NCI-H1694 (cell line): ENCODE data around the gene ABCD3.

Experiments used
- DNase-seq: peaks from one replicate; lab custom pipeline; 2025; lab: John Stamatoyannopoulos, UW

The ABCD3 gene

DNA sequence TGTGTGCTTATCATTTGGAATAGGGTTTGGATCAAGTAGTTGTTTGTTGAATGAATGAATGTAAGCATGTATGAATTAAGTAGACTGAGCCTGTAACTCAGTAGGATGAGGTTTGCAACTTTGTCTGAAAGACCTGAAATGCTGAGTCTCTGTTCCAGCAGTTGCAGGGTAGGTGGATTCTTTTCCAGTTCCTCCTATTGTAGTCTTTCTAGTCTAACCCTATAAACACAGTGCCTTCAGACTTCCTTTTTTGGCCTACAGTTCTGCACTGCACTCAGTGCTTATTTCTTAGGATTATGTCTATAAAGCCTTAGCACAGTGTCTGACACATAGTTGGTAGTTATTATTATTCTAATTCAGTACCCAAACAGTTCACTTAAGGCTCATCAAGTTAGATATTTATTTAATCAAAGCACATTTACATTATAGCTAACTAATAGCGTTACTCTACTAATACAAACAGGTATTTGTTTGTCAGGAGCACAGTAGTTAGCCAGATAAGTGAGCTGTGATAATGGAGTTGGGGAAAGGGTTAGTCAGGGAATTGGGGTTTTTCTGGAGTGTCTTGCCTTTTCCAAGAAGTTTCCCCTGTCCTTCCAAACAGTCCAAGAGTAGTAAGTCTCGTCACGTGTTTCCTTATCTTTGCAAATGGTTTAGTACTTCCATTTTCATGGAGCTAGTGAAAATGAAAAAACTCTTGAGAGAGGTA is 45.0 kb downstream of the ABCD3 start:
- no peak for DNase-seq

DNA sequence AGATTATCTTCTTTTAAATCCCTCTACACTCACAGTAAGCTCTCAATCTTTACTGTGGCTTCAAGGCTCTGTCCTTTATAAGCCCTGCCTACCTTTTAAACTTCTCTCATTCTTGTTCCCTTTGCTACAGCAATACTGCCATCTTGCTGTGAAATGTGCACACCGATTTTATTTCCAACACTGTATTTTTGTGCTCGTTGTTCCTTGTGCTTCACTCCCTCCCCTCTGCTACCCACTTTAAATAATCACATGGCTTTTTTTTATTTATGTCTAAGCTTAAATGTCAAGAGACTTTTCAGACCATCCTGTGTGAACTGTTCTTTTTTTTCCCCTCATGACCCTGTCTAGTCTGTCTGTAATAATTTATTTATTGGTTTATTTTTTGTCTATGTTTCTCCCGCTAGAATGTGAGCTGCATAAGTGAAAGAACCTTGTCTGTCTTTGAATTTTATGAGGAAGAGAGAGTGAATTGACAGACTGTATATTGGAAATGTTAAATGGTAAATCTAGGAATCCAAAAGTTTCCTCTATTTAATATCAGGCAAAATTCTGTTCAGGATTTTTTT is 45.7 kb downstream of the ABCD3 start:
- DNase-seq, result peak; percentile 61

DNA sequence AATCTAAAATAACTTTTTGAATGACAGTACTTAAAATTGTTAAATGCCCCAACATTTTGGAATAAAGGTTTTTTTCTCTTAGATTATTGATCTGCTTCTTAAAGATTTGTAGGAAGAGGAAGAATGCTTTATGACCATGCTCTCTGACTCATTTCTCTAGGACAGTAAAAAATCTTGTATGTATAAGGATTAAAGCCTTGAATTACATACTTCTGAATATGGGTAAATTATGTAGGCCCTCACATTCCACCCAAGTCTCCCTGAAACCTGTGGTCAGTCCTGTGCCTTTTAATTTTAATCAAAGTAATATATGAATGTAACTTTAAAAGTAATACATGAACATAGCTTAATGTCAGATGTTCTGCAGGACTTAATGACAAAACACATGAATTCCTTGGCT is 50.5 kb downstream of the ABCD3 start:
- DNase-seq, result no peak

DNA sequence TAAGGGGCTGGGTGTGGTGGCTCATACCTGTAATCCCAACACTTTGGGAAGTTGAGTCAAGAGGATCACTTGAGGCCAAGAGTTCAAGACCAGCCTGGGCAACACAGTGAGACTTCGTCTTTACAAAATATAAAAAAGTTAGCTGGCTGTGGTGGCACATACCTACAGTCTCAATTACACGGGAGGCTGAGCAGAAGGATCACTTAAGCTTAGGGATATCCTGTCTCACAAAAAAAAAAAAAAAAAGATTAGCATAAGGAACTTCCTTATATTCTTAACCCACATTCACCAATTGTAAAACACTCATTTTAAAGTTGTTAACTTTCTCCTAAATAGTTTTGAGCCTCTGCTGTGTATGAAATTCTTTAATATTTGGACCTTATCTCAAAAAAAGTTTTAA is 53.1 kb downstream of the ABCD3 start:
- DNase-seq, result no peak

DNA sequence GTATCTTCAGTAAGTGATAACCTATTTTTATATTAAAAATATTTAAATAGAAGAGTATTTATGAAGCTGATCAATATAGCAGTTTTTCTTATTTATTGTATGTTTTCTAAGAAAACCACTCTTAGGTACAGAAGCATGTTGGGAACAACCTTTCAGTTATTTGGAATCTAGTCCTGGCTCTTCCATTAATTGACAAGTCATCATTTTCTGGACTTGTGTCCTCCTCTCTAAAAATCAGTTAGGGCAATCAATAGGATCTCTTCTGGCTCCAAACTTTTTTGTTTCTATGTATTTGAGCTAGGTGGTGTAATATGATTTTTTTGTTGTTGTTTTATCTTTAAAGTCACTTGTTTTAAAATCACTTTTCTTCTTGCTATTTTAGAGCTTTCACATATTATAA is 57.0 kb downstream of the ABCD3 start:
- DNase-seq, result no peak

DNA sequence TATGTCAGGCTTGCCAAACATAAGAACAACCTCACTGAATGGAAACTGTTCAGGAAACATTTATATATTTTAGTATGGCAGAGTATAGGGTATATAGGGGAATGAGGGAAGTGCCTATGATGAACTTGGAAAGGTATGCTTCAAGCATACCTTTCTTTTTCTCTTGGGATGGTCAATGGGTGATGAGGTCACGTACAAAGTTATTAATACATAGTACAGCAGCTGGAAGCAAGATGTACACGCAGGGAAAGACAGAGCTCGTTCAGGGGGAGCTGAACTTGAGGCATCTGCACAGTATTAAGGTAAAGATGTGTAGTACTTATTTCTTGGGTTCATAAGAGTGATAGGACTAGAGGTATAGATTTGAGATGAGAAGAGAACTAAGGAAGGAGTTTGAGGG is 61.5 kb downstream of the ABCD3 start:
- DNase-seq, result no peak

DNA sequence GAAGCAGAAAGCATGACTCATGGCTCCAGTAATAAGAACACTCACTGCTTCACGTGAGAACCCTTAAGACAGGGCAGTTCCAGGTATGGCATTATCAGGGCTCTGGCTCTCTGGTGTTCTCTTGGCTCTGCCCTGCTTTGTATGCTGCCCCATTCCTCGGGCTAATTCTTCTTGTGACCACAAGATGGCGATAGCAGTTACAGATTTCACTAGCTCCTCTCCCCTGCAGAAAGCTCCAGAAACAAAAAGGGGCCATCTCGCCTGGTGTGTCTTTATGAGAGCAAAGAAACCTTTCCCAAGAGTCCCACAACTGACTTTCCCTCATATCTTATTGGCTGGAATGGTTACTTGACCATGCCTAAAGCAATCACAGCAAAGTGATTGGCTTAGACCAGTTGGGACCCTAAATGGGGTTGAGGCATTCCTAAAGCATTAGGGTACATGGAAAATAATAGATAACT is 63.3 kb downstream of the ABCD3 start:
- peak; percentile 77 for DNase-seq

DNA sequence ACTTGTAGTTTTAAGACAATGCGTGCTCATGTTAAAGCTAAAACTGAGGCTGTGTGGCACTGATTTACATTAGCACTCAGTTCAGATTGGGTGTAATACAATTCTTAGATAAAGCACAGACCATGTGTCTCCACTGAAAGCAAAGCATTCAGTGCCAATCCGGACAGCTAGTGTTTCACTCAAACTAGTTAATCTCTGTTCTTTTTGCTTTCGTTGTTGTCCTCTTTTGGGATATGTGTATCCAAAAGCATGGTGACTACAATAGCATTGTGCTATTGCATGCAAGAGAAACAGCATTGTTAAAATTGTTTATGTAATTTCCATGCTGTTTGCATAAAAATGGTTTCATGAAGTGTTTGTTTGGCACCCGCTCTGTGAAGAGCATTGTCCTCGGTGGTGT is 68.8 kb downstream of the ABCD3 start:
- DNase-seq, result no peak

DNA sequence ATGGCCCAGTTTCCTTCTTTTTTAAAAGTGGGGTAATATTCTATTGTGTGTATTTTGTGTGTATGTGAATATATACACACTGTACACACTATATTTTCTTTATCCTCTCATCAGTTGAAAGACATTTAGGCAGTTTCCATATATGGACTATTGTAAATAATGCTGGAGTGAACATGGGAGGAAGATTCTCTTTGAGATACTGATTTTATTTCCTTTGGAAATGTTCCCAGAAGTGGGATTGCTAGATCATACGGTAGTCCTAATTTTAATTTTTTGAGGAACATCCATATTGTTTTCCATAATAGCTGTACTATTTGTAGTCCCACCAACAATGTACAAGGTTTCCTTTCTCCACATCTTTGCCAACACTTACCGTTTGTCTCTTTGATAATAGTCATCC is 72.4 kb downstream of the ABCD3 start:
- no peak for DNase-seq

DNA sequence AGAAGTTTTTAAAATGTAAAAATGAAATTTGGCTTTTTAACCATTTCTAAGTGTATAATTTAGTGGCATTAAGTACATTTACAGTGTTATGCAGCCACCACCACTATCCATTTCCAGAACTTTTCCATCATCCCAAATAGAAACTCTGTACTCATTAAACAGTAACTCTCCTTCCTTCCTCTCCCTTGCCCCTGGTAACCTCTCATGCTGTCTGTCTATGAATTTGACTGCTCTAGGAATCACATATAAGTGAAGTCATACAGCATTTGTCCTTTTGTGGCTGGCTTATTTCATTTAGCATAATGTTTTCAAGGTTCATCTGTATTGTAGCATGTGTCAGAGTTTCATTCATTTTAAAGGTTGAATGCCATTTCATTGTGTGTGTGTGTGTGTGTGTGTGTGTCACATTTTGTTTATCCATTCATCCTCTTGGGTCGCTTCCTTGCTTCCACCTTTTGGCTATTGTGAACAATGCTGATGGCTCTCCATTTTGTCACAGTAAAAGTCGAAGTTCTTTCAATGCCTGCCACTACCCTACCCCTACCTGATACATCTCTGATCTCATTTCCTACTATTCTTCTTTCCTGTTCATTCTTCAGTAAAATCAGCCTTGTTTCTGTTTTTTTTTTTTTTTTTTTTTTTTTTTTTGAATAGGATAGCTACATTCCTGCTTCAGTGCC is 78.0 kb downstream of the ABCD3 start:
- DNase-seq, result no peak

DNA sequence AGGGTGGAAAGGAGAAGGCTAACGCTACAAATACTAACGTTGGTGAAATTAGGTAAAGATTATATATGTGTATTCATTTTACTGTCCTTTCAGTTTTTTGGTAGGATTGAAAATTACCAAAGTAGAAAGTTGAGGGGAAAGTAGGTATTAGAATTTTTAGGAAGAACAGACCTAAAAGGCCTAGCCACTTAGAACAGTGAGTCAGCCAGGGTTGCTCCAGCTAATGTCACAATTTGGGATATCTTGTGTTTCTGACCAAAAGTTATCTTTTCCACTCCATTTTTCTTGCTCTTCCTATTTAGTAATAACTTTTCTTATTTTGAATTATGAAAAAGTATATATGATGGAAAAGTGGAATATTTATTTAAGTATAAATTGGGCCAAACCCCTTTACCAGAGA is 83.2 kb downstream of the ABCD3 start:
- DNase-seq, result no peak

DNA sequence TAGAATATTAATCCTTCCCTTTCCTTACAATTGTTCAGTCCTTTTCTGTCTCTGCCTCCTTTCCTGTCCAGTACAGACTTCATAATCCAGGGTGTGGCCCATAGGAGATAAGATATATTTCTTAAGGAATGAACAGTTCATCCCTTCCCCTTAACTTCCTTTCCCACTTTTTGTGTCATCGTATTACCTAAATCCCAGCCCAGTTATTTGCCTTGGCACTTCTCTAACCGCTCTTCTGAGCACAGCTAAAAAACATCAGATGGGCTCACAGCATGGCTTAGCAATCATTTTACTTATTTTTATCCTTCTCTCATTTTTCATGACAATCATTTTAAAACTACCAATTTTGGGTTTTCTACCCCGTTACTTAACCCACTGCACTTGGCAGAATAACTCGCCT is 83.7 kb downstream of the ABCD3 start:
- DNase-seq, result no peak

DNA sequence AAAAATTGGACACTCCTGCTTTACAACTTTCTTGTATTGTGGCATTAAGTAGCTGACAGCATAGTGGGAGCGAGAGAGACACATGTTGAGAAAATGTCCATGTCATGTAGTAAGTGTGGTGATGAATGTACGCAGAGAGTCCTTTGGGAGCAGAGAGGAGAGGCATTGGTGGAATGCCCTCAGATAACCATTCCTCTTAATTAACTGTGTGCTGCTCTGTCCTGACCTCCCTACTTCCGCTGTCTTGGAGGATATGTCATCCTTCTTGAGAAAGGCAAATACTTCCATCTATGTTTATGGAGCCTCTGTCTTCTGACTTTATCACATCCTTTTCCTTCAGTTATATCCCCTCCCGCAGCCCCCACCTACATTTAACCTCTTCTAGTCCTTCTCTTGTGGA is 85.0 kb downstream of the ABCD3 start:
- no peak for DNase-seq

DNA sequence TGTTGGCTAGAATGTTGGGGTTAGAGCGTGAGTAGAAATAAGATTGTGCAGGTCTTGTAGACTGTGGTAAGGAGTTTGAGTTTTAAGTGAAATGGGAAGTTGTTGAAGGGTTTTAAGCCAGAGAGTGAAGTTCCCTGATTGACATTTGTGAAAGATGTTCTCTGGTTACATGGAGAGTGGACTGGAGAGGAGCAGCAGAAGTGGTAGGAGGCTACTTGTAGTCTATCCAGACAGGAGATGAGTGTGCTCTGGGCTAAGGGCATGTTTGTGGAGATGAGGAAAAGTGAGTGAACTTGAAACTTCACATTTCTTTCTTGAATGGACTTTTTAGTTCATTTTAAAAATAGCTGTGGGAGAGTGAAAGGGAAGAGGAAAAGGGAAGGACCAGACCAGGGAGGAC is 86.4 kb downstream of the ABCD3 start:
- no peak for DNase-seq

DNA sequence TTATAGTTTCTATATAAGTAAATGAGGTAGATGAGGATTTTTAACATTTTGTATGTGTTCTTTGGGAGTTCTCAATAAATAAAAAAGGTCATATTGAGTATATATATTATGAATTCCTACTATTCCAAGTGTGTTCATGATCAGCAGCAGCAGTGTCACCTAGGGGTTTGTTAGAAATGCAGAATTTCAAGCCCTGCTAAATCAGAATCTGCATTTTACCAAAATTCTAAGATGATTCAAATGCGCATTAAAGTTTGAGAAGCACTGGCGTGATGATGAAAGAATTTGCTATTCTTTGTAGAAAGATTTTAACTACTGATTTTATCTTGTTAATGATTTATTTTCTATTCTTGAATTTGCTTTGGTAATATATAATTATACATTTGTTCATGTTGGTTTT is 94.6 kb downstream of the ABCD3 start:
- no peak for DNase-seq

DNA sequence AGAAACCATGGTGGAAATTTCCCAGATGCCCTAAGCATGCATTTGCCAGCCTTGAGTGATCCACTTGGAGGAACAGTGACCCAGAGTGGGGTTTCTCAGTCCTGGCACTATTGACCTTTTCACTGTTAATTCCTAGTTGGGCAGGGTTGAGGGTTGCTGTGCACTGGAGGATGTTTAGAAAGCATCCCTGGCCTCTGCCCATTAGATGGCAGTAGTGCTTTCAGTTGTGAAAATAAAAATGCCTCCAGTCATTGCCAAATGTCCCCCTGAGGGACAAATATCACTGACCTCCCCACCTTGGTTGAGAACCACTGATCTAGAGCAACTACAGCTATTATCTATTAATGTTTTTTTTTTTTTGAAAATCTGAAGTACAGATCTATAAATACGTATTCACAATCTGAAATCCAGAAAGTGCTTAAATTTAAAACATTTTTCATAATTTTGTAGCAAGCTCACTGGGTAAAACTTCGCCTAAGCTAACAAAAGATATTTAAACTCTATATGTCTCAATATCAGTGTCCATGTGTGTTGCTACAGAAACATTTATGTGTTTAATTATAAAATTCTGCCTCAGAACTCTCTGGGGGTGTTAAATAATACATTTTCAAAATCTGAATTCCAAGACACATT is 96.0 kb downstream of the ABCD3 start:
- no peak for DNase-seq

DNA sequence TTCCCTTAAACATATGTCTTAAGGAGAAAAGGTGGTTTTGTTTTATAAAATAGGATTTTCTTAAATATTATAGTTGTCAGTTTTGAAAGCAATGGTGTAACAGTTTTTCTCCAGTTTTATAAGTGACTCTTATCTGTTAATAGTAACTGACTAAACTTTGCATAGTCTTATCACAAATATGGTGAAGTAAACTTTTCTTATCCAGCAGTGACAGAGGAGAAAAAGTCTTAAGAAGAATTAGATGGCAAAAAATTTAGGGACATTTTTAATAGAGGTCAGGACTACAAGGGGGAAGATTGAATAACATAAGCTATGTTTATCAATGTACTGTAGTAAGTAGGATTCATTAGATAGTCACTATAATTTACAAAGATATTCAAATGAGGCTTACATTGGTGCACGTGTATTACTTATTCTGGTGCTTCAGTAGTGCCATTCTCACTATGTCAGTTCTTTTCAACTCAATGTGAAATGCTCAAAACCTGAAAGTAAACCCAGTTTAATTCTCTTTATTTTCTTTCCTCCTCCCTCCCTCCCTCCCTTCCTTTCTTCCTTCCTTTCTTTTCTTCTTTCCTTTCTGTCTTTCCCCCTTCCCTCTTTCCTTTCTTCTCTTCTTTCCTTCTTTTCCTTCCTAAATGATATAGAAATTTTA is 97.2 kb downstream of the ABCD3 start:
- no peak for DNase-seq

DNA sequence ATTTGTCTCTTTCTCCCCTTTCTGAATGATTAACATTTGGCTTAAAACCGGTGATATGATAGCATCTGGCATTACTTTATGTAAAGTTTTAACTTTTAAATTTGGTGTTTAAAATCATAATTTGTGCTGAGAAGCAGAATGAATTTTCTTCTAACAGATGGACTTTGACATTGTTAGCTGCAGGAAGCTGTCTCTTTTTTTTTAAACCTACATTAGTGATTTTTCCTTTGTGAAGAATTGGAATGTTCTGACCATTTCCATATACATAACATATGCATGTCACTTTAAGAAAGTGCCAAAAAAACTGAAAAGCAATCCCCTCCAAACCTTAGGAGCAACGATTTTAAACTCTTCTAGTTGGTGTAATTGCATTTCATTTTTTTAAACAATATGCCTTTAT is 101.2 kb downstream of the ABCD3 start:
- DNase-seq, result no peak

DNA sequence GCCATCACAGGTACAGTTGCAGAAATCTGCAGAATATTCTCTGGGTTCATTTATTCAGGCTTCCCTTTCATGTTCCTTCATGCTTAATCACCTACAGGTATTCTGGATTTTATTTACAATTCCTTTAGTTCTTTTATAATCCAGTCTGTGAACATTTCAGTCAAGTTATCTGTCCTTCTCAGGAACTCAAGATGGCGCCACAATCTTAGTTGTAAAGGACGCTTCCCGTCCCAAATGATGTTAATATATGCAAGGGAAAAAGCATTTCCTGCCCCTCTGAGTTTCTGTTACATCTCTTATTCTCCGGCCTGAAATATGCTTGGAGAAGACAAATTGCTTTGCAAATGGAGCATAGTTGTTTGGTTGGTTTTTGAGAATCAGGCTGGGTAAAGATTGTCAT is 104.1 kb downstream of the ABCD3 start:
- DNase-seq, result peak; percentile 16

DNA sequence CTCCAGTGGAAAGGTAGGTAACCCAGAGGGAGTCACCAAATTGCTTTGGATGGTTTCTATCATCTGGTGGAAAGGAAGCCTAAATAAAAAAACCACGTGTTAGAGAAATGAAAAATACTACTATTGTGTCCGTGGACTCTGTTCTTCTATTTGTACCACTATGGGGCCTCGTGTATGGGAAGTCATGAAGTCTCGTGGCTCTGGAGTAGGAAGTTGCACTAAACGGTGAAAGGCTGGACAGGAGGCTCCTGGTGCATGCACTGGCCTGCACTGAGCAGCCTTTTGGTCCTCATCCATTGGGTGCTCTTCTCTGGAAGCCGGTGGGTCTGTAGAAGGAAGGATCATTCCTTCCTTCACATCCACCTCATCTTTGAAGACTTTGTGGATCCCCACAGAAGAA is 106.3 kb downstream of the ABCD3 start:
- no peak for DNase-seq

DNA sequence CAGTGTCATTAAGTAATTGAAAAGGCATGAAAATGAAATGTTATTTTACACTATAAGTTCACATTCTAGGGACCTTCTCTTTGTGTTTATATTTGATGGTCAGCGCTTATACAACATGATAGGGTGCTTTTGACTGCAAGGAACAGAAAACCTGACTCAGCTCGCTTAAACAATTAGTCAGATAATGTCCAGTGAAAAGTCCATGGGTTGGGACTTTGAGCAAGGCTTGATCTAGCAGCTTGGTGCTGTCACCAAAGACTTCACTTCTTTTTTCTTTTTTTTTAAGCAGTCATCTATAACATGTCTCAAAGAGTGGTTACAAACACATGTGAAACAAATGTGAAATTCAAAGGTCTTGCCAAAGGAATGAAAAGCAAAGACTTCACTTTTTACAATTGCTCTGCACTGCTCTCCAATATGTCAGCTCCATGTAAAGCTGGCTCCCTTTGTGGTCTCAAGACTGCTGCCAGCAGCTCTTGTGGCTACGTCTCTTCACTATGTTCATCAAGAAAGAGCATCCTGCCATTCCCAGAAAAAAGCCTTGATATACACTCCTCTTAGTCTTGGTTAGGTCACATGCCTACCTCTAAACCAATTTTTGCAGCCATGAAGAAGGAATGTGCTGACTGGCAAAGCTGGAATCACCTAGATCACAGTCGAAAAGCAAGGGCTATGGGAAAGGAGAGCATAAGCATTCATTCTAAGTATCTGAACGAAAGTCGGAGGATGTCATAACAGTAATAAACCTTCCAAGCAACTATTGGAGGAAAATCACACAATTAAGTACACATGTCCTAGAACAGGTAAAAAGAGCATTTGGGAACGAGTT is 108.2 kb downstream of the ABCD3 start:
- DNase-seq, result no peak
